Nephron progenitor cell (in vitro differentiated cells): ENCODE results near the gene BCL11B.

Experiments used
- DNase-seq: peaks from one replicate; pipeline ENCODE4 v3.0.0; 2021
- H3K27ac Mint-ChIP-seq: 2 replicates; pipeline ENCODE4 v1.8.0; 2021; ENCODE audit warnings: mild to moderate bottlenecking, moderate library complexity, mixed read lengths
- H3K27me3 Mint-ChIP-seq: 2 replicates; pipeline ENCODE4 v1.8.0; 2021; ENCODE audit warnings: mild to moderate bottlenecking, low read depth, mixed read lengths; ENCODE audit not compliant: poor library complexity
- H3K36me3 Mint-ChIP-seq: 2 replicates; pipeline ENCODE4 v1.8.0; 2021; ENCODE audit warnings: low read depth, mixed read lengths
- H3K4me1 Mint-ChIP-seq: 2 replicates; pipeline ENCODE4 v1.8.0; 2021; ENCODE audit warnings: mixed read lengths
- H3K4me3 Mint-ChIP-seq: 2 replicates; pipeline ENCODE4 v1.8.0; 2021; ENCODE audit warnings: mild to moderate bottlenecking, moderate library complexity, mixed read lengths
- H3K9me3 Mint-ChIP-seq: 2 replicates; pipeline ENCODE4 v1.8.0; 2021; ENCODE audit warnings: mild to moderate bottlenecking, moderate library complexity, mixed read lengths
- TF ChIP-seq, protein P1 (sequence below): fragments of 200-600 bp; sonication (generic); IDR thresholded peaks from 2 replicates; pipeline ENCODE4 v1.5.0; 2021; ENCODE audit warnings: antibody characterized with exemption

The BCL11B gene

GRCh38 chr14:99148861-99149610 lies 123.0 kb downstream of the BCL11B start:
- H3K36me3 Mint-ChIP-seq: no peaks in the 10 kb centered on the region
- H3K4me1 Mint-ChIP-seq: peaks cover 4% of the 10 kb centered on the region
- H3K4me3 Mint-ChIP-seq: no peak overlapping the region
- H3K9me3 Mint-ChIP-seq: no peaks in the 10 kb centered on the region
- H3K27me3 Mint-ChIP-seq: peaks cover 15% of the 10 kb centered on the region
- no peak for DNase-seq
- H3K27ac Mint-ChIP-seq: no peak overlapping the region
- TF ChIP-seq, protein P1, sequence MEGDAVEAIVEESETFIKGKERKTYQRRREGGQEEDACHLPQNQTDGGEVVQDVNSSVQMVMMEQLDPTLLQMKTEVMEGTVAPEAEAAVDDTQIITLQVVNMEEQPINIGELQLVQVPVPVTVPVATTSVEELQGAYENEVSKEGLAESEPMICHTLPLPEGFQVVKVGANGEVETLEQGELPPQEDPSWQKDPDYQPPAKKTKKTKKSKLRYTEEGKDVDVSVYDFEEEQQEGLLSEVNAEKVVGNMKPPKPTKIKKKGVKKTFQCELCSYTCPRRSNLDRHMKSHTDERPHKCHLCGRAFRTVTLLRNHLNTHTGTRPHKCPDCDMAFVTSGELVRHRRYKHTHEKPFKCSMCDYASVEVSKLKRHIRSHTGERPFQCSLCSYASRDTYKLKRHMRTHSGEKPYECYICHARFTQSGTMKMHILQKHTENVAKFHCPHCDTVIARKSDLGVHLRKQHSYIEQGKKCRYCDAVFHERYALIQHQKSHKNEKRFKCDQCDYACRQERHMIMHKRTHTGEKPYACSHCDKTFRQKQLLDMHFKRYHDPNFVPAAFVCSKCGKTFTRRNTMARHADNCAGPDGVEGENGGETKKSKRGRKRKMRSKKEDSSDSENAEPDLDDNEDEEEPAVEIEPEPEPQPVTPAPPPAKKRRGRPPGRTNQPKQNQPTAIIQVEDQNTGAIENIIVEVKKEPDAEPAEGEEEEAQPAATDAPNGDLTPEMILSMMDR: no peak

DNA sequence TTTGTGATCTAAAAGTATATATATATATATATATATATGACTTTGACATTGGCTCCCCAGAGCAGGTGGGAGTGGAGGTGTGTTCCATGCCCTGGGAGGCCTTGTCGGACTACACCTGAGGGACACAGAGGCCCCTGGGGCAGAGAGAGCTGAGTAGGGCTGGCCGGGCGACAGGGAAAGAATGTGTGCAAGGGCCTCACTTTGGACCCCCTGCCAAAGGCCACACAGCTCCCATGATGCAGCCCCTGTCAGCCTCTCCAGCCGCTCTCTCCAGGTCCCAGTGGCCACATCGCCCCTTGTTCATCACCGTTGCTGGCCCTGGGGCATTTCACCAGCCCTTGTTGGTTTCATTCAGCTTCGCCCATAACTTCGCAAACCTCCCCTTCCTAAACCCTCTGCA lies 123.9 kb downstream of the BCL11B start:
- Mint-ChIP-seq H3K27ac (no peak overlapping the region), H3K4me1 (peaks cover 6% of the 10 kb centered on the region), H3K36me3 (no peaks in the 10 kb centered on the region), H3K9me3 (no peaks in the 10 kb centered on the region), H3K4me3 (no peak overlapping the region), H3K27me3 (peaks cover 12% of the 10 kb centered on the region)
- no peak for DNase-seq
- TF ChIP-seq, protein P1: no peak

DNA sequence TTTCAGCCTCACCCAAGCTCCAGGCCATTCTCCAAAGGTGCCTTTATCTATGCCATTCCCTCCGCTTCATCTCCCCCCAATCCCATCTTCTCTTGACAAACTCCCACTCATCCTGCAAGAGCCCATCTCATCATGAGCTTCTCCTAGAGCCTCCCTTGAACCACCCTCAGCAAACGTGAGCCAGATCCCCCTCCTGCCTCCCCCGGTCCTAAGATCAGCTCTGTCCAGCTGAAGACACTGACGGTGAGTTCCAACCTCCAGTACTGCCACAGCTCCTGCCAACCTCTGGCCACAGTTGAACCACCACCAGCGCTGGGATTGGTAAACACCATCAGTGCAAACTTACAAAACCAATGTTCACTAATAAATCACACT lies 124.6 kb downstream of the BCL11B start:
- H3K4me1 Mint-ChIP-seq: peaks cover 6% of the 10 kb centered on the region
- no peak for DNase-seq
- H3K9me3 Mint-ChIP-seq: no peaks in the 10 kb centered on the region
- H3K36me3 Mint-ChIP-seq: no peaks in the 10 kb centered on the region
- H3K27me3 Mint-ChIP-seq: peaks cover 17% of the 10 kb centered on the region
- TF ChIP-seq, protein P1: no peak
- H3K4me3 Mint-ChIP-seq: no peak overlapping the region
- H3K27ac Mint-ChIP-seq: no peak overlapping the region

GRCh38 chr14:99146616-99147365 lies 125.2 kb downstream of the BCL11B start:
- TF ChIP-seq, protein P1: no peak
- DNase-seq: no peak
- Mint-ChIP-seq H3K36me3 (no peaks in the 10 kb centered on the region), H3K27ac (no peak overlapping the region), H3K9me3 (no peaks in the 10 kb centered on the region), H3K4me3 (no peak overlapping the region), H3K27me3 (peaks cover 19% of the 10 kb centered on the region), H3K4me1 (peaks cover 6% of the 10 kb centered on the region)

DNA sequence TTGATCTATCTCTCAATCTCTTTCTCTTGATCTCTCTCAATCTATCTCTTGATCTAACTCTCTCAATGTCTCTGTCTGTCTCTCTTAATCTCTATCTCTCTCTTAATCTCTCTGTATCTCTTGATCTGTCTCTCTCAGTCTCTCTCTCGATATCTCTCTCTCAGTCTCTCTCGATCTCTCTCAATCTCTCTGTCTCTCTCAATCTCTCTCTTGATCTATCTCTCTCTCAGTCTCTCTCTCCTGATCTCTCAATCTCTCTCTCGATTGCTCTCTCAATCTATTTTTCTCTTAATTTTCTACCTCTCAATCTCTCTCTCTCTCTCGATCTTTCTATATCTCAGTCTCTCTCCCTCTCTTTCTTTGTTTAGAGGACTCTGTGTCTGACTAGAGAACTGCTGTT lies 126.7 kb downstream of the BCL11B start:
- no peaks in the 10 kb centered on the region for H3K36me3 Mint-ChIP-seq

More for the DNA sequence above, 126.7 kb downstream of the BCL11B start:
- H3K4me3 Mint-ChIP-seq: no peak overlapping the region
- no peak for DNase-seq
- no peak overlapping the region for H3K27ac Mint-ChIP-seq
- peaks cover 6% of the 10 kb centered on the region for H3K4me1 Mint-ChIP-seq
- no peaks in the 10 kb centered on the region for H3K9me3 Mint-ChIP-seq
- peaks cover 23% of the 10 kb centered on the region for H3K27me3 Mint-ChIP-seq
- TF ChIP-seq, protein P1: no peak
